HG03439 (cell line): ENCODE measurements around the gene UBL3.

ENCODE experiments used
- ATAC-seq: cut with Tn5 transposase; IDR thresholded peaks from one replicate; pipeline ENCODE4 v1.9.1; 2021; ENCODE audit warnings: mild to moderate bottlenecking, moderate library complexity; ENCODE audit not compliant: unreplicated experiment

UBL3 gene

DNA sequence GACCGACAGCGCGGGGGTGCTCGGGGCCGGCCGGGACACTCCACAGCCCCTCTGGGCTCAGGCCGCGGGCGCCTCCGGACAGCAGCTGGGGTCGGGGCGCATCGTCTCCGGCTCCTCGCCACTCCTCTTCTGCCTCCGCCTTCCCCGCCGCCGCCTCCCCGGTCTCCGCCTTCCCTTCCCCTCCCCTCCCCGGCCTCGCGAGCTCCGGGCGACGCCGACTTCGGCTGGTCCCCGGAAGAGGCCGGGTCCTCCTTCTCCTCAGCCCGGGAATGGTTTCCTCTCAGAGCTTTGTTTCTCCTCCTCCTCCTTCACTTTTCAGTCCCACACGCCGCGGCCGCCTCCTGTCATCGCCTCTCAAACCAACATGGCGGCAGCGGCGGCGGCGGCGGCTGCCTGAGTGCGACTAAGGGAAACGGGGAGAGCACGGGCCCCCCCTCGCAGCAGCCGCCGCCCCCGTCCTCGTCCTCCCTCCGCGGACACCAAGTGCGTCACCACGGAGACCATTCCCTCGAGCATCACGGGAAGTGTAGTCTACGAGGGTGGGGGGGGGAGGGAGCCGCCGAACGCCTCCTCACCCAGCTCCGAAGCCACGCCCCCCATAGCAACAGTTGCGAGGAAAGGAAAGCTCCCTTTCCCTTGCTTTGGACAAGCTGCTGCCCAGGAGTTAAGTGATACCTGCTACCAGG is at the start of gene UBL3:
TSS of gene UBL3 (minus strand) at position 405 of the 686 bp plus-strand sequence. CDS start 1,079 bp downstream, outside the sequence.
- ATAC-seq, result peak; percentile 91

DNA sequence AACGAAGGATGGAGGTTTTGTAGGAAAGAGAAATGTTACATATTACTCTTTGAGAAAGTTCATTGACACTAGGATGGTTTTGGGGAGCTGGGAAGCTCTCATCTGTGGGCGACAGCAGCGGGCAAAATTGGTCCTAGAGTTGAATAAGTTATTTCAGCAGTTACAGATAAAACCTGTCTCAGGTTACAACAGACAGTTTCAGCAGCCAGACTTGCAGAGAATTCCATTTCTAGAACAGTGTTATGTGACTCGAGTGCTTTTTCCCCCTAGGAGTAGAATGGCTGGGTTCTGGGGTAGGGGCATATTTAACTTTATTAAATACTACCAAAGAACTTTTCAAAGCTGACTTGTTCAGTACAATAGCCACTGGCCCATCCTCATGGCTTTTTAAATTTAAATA is 46.7 kb upstream of the UBL3 start:
- ATAC-seq, result no peak

DNA sequence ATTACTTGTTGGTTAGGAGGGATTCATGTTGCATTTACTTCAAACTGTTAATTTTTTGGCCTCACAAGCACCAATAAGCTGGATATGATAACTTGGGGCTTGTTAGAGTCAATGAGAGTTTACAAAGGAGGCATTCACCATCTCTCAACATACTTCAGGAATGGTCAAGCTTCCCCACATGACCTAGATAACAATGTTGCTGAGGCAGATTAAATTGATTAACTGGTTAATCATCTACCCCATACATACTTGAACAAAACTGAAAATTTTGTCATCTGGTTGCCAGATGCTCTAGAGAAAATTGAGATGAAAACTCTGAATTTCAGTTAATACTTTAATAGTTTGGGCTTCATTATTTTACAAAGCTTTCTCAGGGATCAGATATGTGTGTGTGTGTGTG is 43.0 kb upstream of the UBL3 start:
- no peak for ATAC-seq

DNA sequence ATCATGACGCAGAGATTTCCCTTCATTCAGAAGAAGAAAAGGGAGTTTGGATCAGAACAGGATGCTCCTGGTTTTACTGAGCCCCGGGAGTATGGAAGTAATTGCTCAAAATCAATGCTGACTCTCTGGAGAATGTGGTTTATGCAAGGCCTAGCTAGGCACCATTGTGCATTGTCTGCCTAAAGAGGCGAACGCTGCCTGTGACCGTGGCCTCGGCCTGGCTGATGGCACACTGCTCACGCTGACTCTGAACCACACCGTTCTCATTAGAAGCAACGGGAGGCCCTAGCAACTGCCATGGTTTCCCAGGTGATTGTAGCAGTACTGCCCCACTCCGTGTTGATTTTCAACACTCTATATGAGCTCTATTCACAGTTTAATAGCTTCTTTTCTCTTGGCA is 41.7 kb upstream of the UBL3 start:
- no peak for ATAC-seq

- ATAC-seq, result no peak
Observed at GRCh38 chr13:29889111-29889510, 38.7 kb upstream of the UBL3 start.

DNA sequence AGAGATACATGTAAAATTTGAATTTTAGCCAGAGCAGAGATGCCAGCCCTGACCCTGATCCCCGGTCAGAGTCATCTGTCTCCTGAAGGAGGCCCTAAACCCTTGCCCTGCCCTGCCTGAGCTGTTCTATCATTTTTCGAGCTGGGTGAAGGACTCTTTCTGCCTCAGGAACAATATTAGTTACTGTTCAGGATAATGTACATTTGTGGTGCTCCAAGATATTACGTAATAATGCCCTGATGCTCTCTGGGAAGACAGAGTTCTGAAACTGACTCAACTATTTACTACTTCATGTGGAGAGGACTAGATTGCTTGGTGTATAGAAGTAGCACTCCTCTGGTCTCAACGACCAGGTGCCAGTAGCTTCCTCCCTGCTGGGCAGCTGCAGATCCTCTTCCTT is 37.9 kb upstream of the UBL3 start:
- ATAC-seq, result no peak

DNA sequence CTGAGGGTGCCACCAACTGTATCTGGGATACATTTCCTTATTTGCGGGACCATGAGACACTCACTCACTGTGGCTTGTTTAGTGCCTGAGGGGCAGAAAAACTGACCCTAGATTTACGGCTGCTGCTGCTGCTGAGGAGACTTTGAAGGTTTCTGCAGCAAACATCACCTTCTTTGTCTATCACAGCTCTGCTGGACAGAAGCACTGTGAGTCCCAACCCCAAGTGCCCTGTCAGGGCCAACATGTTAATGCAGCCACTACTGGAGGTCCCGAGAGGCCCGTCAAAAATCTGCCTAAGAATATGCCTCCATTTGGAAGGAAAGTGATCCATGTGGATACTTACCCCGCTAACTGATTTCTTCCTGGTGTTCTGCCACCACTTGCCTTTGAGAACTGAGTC is 37.3 kb upstream of the UBL3 start:
- no peak for ATAC-seq

DNA sequence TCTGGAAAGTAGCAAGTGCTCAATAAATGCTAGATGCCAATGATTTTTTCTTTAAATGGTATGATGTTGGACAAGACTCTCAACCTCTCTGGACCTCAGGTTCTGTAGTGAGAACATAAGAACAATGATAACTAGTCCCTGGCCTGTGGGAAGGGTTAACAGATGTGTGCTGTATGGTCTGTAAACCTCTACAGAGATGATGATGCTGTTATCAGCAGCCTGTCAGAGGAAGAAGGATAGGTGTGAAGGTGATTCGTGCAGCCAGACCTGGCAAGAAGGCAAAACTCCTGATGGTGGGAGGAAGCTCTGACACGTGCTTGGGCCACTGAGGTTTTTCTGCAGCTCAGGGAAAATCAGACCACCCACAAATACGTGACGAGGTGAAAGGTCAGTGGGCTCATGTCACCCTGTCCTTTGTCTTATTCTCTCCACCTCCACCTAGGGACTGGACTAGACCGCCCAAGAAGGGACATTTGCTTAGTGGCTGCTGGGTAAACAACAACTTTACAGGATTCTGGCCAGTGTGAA is 36.7 kb upstream of the UBL3 start:
- no peak for ATAC-seq

GRCh38 chr13:29886446-29886845 is 36.0 kb upstream of the UBL3 start:
- ATAC-seq, result no peak

GRCh38 chr13:29885989-29886388 is 35.6 kb upstream of the UBL3 start:
- ATAC-seq, result no peak

DNA sequence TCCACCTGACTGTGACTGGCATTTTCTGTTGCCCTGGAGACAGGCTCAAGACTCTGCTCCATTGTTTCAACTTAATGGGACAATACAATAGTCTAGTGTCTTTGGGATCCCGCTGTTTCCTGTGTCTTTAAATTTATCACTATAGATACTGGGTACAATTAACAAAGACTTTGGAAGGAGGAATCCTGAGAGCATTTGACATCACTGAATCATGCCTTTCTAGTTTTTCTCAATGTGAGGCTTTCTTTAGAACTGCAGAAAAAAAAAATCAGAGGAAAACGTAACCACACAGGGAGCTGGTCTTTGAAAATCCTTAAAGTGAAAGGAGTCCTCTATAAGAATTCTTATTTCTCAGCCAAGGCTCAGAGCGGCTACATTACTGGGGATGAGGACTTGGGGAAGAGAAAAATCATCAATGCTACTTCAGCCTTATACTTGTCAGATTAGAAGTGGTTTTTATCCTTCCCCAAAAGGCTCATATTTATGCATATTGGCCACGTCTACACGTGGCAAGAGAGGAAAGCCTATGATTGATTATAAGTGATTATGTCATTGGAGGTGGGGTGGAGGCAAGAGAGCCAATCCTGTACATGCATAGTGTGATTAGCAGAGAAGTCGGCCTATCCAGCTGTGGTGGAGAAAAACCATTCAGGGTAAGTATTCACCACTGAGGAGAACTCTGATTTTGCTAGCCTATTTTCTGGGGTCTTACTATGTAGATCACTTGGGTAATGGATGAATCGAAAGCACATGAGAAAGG is 34.4 kb upstream of the UBL3 start:
- ATAC-seq, result no peak

DNA sequence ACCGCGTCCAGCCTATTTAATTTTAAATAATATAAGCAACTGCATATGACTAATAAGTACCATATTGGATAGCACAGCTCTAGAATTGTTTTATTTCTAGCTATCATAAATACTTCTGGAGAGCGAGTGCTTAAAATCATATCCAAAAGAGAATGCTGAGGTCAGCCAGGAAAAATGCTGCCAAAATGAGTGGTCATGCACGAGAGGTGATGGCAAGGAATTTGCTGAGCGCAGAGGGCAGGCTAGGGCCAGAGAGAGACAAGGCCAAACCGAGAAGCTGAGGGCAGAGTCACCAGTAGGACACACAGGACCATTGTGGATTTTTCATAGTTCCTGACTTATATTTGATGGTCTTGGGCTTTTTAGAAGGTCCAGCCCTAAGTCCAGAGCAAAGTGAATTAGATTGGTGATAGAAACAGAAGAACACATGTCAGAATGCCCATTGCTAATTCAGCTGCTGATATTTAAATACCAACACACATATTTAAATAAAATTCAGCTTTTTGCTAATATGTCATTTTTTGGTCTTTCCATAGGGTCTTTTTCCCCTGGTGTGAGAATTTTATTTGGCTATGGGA is 33.6 kb upstream of the UBL3 start:
- ATAC-seq, result no peak

- ATAC-seq, result no peak
Observed at GRCh38 chr13:29882076-29882475, 31.7 kb upstream of the UBL3 start.

GRCh38 chr13:29878101-29878500 is 27.7 kb upstream of the UBL3 start:
- no peak for ATAC-seq

DNA sequence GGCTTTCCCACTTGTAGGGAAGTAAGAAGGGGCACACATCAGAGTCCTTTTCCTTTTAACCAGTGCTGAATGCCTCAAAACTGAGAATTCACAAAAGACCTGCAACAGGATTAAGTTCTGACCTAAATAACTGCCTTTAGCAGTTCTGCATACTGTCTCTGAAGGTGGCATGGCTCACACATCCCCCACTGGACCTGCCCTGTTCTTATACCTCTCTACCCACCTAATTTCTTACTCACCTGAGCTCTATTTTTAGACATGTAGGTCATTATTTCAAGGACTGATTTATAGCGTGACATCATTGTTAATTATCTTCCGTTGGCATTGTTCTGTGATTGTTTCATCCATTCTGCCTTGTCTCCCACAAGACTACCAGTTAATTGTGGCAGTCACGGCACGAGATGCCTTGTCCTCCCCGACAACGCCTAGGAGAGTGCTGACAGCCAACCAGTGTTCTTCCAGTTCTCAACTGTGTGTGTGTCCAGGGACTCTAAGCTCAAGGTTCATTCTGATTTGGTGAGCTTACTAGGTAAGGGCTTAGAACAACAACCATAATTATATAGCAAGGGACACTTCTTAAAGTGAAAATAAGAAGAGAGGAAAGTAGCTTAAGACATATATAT is 27.1 kb upstream of the UBL3 start:
- ATAC-seq, result no peak

- ATAC-seq, result no peak
Observed at GRCh38 chr13:29875646-29876045, 25.2 kb upstream of the UBL3 start.

DNA sequence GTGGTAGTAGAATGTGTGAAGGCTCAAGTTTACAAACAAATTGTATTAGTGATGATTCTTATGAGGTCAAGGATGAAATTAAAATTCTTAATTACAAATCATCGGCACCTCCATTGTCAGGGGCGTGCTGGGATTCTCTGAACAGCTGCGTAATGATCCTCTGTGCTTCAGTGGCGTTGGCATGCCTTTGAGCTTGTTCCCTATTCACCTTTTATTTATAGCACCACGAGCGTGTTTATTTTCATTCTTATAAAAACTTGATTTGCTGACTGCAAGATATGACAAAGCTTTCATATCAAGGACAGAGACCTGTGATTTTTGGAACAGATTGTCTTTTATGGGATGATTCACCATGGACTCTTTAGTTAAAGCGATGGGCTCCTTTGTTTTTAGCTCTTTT is 18.2 kb upstream of the UBL3 start:
- ATAC-seq, result no peak

- ATAC-seq, result no peak
Observed at GRCh38 chr13:29865934-29866333, 15.5 kb upstream of the UBL3 start.

DNA sequence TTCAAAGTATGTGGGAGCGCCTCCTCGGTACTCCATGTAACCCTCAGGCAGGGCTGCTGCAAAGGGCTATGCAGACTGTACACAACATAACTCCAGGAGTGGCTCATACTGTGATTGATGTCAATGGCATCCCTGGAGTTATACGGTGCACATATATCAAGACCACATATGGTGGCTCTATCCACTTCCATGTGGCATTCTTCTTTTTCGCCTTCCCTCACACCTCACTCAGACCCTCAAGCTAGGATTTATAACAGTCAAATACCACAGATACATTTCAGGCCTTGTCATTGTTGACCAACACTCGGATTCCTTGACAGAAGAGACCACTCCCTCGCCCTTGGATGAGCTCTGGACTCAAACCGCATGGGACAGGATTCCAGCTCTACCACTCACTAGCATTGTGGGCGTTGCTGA is 11.3 kb upstream of the UBL3 start:
- no peak for ATAC-seq

- ATAC-seq, result no peak
Observed at GRCh38 chr13:29859971-29860370, 9.6 kb upstream of the UBL3 start.

DNA sequence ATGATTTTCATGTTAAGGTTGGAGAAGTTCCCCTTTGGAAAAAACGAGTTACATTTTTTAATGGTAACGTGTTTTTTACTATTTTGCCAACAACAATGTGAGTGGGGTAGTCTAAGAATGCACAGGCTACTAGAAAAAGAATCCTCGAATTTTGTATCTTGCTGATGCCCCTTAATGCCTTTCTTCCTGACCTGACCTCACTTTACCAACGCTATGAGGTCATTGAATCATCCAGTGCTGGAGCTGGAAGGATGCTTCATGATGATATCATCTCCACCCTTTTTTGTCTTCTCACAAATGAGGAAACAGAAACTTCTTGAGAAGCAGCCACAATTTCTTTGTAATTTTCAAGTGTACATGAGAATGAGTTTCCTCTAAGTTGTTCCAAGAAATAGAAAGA is 8.2 kb upstream of the UBL3 start:
- ATAC-seq, result no peak

DNA sequence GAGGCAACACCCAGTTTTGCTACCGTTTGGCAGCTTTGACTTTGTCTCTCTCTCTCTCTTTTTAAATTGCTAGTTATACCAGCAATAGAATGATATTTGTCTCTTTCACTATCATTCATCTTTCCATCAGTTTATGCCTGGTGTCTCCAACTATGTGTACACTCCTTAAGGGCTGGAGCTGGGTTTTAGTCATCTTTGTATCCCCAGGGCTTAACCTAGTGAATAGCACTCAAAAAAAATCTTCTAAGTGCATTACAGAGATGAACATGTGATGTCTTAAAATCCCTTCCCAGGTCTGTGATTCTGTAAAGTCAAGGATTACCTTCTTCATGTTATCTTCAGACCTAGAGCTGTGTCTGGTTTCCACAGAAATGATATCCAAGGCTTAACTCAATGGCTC is 7.8 kb upstream of the UBL3 start:
- ATAC-seq, result no peak
